NCI-H2227 (cell line): ENCODE data around the gene SLC9C1.
A peak's percentile ranks its signal among the peaks of the same experiment; 100 is the strongest.

Experiments
- DNase-seq: peaks from one replicate; lab custom pipeline; 2025; ENCODE audit not compliant: unreplicated experiment; lab: John Stamatoyannopoulos, UW

The SLC9C1 gene

GRCh38 chr3:112199622-112200316 is 94.2 kb downstream of the SLC9C1 start:
- DNase-seq, result no peak

- no peak for DNase-seq
Measured at GRCh38 chr3:112197131-112197530, 96.9 kb downstream of the SLC9C1 start.

GRCh38 chr3:112187300-112187699 is 106.7 kb downstream of the SLC9C1 start:
- DNase-seq, result no peak

GRCh38 chr3:112185423-112186035 is 108.5 kb downstream of the SLC9C1 start:
- peak; percentile 0 for DNase-seq

GRCh38 chr3:112175646-112176045 is 118.4 kb downstream of the SLC9C1 start:
- DNase-seq, result no peak

GRCh38 chr3:112175037-112175436 is 119.0 kb downstream of the SLC9C1 start:
- DNase-seq, result no peak

GRCh38 chr3:112171144-112171543 is 122.9 kb downstream of the SLC9C1 start:
- DNase-seq, result no peak

GRCh38 chr3:112170046-112170445 is 124.0 kb downstream of the SLC9C1 start:
- no peak for DNase-seq

- no peak for DNase-seq
Measured at GRCh38 chr3:112167758-112168157, 126.3 kb downstream of the SLC9C1 start.

GRCh38 chr3:112149136-112149535 is 144.9 kb downstream of the SLC9C1 start:
- DNase-seq, result no peak

- DNase-seq, result no peak
Measured at GRCh38 chr3:112143689-112144088, 150.3 kb downstream of the SLC9C1 start.

GRCh38 chr3:112143251-112143650 is 150.8 kb downstream of the SLC9C1 start:
- no peak for DNase-seq

GRCh38 chr3:112141293-112141692 is 152.7 kb downstream of the SLC9C1 start:
- DNase-seq, result no peak

GRCh38 chr3:112140584-112140983 is 153.4 kb downstream of the SLC9C1 start:
- DNase-seq, result no peak

- DNase-seq, result no peak
Measured at GRCh38 chr3:112138219-112138969, 155.6 kb downstream of the SLC9C1 start.

GRCh38 chr3:112137781-112138180 is 156.2 kb downstream of the SLC9C1 start:
- DNase-seq, result no peak

- peak; percentile 26 for DNase-seq
Measured at GRCh38 chr3:112136959-112137693, 156.9 kb downstream of the SLC9C1 start.

GRCh38 chr3:112136046-112136445 is 158.0 kb downstream of the SLC9C1 start:
- DNase-seq, result no peak

GRCh38 chr3:112134335-112135124 is 159.5 kb downstream of the SLC9C1 start:
- no peak for DNase-seq

GRCh38 chr3:112133626-112134334 is 160.2 kb downstream of the SLC9C1 start:
- DNase-seq, result no peak
